ENCODE results near the gene DOCK11.
"Not testable (repeated sequence)": the region's sequence is repeated elsewhere in the genome, so short reads cannot be mapped to it uniquely, and the experiment has no call there.

The DOCK11 gene

GRCh38 chrX:118480172-118480571 lies 15.4 kb upstream of the DOCK11 start:
- Histone ChIP-seq H3K9ac (no peak overlapping the region), H3K9me3 (ENCODE audit: control insufficient read depth, low read length) (no peaks in the 10 kb centered on the region), H3K36me3 (ENCODE audit: control insufficient read depth, insufficient read depth, low read length) (no peaks in the 10 kb centered on the region), H3K4me2 (ENCODE audit: low read length) (no peak overlapping the region), H3K4me1 (no peaks in the 10 kb centered on the region), H2AFZ (no peak overlapping the region), H3K27me3 (ENCODE audit: control insufficient read depth, insufficient read depth, low read length) (no peaks in the 10 kb centered on the region), H3K27ac (no peak overlapping the region), H3K4me3 (ENCODE audit: low read depth, low read length) (no peak overlapping the region), H3K79me2 (no peaks in the 10 kb centered on the region)
- TF ChIP-seq CTCF (IDR thresholded peaks at IDR 0.05) = no peak

- H3K9me3 ChIP-seq (ENCODE audit: control insufficient read depth, low read length); H2AFZ ChIP-seq; H3K9ac ChIP-seq; H3K27ac ChIP-seq; H3K4me3 ChIP-seq (ENCODE audit: low read depth, low read length); H3K79me2 ChIP-seq; H3K27me3 ChIP-seq (ENCODE audit: control insufficient read depth, insufficient read depth, low read length); H3K36me3 ChIP-seq (ENCODE audit: control insufficient read depth, insufficient read depth, low read length); H3K4me2 ChIP-seq (ENCODE audit: low read length); H3K4me1 ChIP-seq: not testable (repeated sequence)
These were observed 13.2 kb upstream of the DOCK11 start for GRCh38 chrX:118482384-118482783.

GRCh38 chrX:118484216-118484903 lies 11.3 kb upstream of the DOCK11 start:
- Histone ChIP-seq H3K4me3 (ENCODE audit: low read depth, low read length) (no peak overlapping the region), H3K4me2 (ENCODE audit: low read length) (no peak overlapping the region), H3K79me2 (no peaks in the 10 kb centered on the region), H3K27ac (no peak overlapping the region), H3K9me3 (ENCODE audit: control insufficient read depth, low read length) (no peaks in the 10 kb centered on the region), H2AFZ (no peak overlapping the region), H3K27me3 (ENCODE audit: control insufficient read depth, insufficient read depth, low read length) (no peaks in the 10 kb centered on the region), H3K36me3 (ENCODE audit: control insufficient read depth, insufficient read depth, low read length) (no peaks in the 10 kb centered on the region), H3K9ac (no peak overlapping the region), H3K4me1 (no peaks in the 10 kb centered on the region)
- TF ChIP-seq CTCF (IDR thresholded peaks at IDR 0.05) = no peak

GRCh38 chrX:118486693-118487092 lies 8.9 kb upstream of the DOCK11 start:
- not testable (repeated sequence) for H3K36me3 ChIP-seq (ENCODE audit: control insufficient read depth, insufficient read depth, low read length); H2AFZ ChIP-seq; H3K79me2 ChIP-seq; H3K4me3 ChIP-seq (ENCODE audit: low read depth, low read length); H3K4me2 ChIP-seq (ENCODE audit: low read length); H3K27ac ChIP-seq; H3K9ac ChIP-seq; H3K27me3 ChIP-seq (ENCODE audit: control insufficient read depth, insufficient read depth, low read length); H3K4me1 ChIP-seq; H3K9me3 ChIP-seq (ENCODE audit: control insufficient read depth, low read length)

- no peak overlapping the region for H3K4me3 ChIP-seq (ENCODE audit: low read depth, low read length)
- no peak for TF ChIP-seq CTCF (IDR thresholded peaks at IDR 0.05)
- no peaks in the 10 kb centered on the region for H3K9me3 ChIP-seq (ENCODE audit: control insufficient read depth, low read length)
- no peaks in the 10 kb centered on the region for H3K4me1 ChIP-seq
- no peaks in the 10 kb centered on the region for H3K36me3 ChIP-seq (ENCODE audit: control insufficient read depth, insufficient read depth, low read length)
- no peaks in the 10 kb centered on the region for H3K27me3 ChIP-seq (ENCODE audit: control insufficient read depth, insufficient read depth, low read length)
- H3K27ac ChIP-seq = no peak overlapping the region
- no peaks in the 10 kb centered on the region for H3K79me2 ChIP-seq
- no peak overlapping the region for H3K4me2 ChIP-seq (ENCODE audit: low read length)
- no peak overlapping the region for H2AFZ ChIP-seq
- no peak overlapping the region for H3K9ac ChIP-seq
These were observed 2.6 kb upstream of the DOCK11 start for GRCh38 chrX:118493016-118493415.

All from parathyroid adenoma (tissue), 2 donors.